Glutamatergic neuron (in vitro differentiated cells): ENCODE results near the gene GDPGP1. TPM values are rescaled to one million over a fixed set of nuclear protein-coding genes. Genes with fewer than 3 reads are reported as not detected.

ENCODE experiments used
- DNase-seq: peaks from one replicate; pipeline ENCODE4 v3.0.0; 2022
- H3K27ac Mint-ChIP-seq: one replicate; pipeline ENCODE4 v1.8.0; 2020; ENCODE audit warnings: mild to moderate bottlenecking, mixed read lengths, inconsistent platforms; ENCODE audit not compliant: unreplicated experiment
- H3K27me3 Mint-ChIP-seq: one replicate; pipeline ENCODE4 v1.8.0; 2020; ENCODE audit warnings: mild to moderate bottlenecking, moderate library complexity, mixed read lengths, inconsistent platforms; ENCODE audit not compliant: unreplicated experiment
- H3K36me3 Mint-ChIP-seq: one replicate; pipeline ENCODE4 v1.8.0; 2020; ENCODE audit warnings: mild to moderate bottlenecking, mixed read lengths, inconsistent platforms; ENCODE audit not compliant: unreplicated experiment
- H3K4me1 Mint-ChIP-seq: one replicate; pipeline ENCODE4 v1.8.0; 2020; ENCODE audit warnings: mild to moderate bottlenecking, low read depth, mixed read lengths, inconsistent platforms; ENCODE audit not compliant: unreplicated experiment
- H3K4me3 Mint-ChIP-seq: one replicate; pipeline ENCODE4 v1.8.0; 2020; ENCODE audit warnings: mild to moderate bottlenecking, mixed read lengths, inconsistent platforms; ENCODE audit not compliant: unreplicated experiment
- H3K9me3 Mint-ChIP-seq: one replicate; pipeline ENCODE4 v1.8.0; 2020; ENCODE audit warnings: mild to moderate bottlenecking, moderate library complexity, mixed read lengths, inconsistent platforms; ENCODE audit not compliant: unreplicated experiment
- total RNA-seq: library from RNA; stranded (reverse); fragmentation: NEBNext Ultra II Directional; extraction: Animal tissue kit (Norgen Biotek cat#: 25700); gene quantifications from one replicate; pipeline ENCODE4 v1.2.1, GENCODE V29; 2021; ENCODE audit not compliant: unreplicated experiment
- TF ChIP-seq, protein P1 (sequence below): fragments of 200-600 bp; sonication (generic); IDR thresholded peaks from one replicate; pipeline ENCODE4 v1.5.0; 2021; ENCODE audit not compliant: partially characterized antibody, unreplicated experiment

The GDPGP1 gene
- total RNA-seq, 1 donor from 2014 or later: 7.4 TPM

DNA sequence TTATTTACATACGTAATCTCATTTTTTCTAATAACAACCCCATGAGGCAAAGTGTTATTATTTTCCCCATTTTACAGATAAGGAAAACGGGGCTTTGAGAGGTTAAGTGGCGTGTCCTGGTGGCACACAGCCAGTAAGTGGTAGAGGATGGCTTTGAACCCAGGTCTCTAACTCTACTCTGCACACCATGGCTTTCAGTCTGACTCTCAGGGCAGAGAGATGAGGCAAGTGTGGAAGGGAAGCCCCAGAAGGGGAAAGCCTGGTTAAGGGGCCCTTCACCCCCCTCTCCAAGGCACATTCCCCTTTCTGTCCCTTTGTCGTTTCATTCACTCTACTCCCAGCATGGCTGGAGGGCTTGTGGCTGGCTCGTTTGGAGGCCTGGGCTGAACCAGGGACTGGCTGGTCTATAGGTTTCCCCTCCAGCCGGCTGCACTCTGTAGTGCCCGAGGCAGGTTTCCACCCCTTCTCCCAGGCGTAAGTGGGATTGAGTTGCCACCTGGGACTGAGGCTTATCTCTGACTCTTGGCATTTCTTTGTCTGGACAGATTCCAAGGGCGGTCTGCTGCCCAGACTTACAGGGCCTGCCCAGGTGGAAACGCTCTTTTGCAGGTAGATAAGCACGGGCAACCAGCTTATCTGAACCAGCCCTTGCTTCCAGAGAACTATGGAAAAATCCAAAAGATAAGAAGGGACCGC, 20.7 kb upstream of the GDPGP1 start:
- Mint-ChIP-seq H3K4me3 (no peak overlapping the region), H3K27me3 (peaks cover 12% of the 10 kb centered on the region), H3K27ac (no peak overlapping the region), H3K4me1 (peaks cover 4% of the 10 kb centered on the region), H3K36me3 (peaks cover 5% of the 10 kb centered on the region), H3K9me3 (peaks cover 3% of the 10 kb centered on the region)
- TF ChIP-seq, protein P1, sequence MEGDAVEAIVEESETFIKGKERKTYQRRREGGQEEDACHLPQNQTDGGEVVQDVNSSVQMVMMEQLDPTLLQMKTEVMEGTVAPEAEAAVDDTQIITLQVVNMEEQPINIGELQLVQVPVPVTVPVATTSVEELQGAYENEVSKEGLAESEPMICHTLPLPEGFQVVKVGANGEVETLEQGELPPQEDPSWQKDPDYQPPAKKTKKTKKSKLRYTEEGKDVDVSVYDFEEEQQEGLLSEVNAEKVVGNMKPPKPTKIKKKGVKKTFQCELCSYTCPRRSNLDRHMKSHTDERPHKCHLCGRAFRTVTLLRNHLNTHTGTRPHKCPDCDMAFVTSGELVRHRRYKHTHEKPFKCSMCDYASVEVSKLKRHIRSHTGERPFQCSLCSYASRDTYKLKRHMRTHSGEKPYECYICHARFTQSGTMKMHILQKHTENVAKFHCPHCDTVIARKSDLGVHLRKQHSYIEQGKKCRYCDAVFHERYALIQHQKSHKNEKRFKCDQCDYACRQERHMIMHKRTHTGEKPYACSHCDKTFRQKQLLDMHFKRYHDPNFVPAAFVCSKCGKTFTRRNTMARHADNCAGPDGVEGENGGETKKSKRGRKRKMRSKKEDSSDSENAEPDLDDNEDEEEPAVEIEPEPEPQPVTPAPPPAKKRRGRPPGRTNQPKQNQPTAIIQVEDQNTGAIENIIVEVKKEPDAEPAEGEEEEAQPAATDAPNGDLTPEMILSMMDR: no peak
- DNase-seq: no peak

DNA sequence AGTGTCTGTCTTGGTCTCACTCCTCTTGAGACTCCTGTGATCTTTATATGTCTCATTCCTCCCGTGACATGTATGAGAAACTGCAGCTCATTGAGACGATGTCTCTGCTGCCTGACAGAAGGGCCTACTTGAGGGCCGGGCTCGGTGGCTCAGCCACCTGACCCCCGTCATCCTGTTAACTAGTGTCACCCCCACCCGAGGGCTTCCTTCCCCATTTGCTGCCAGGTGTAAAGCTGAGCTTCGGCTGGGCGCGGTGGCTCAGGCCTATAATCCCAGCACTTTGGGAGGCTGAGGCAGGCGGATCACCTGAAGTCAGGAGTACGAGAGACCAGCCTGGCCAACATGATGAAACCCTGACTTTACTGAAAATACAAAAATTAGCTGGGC, 20.2 kb upstream of the GDPGP1 start:
- peaks cover 5% of the 10 kb centered on the region for H3K36me3 Mint-ChIP-seq
- H3K4me1 Mint-ChIP-seq: peaks cover 4% of the 10 kb centered on the region
- H3K4me3 Mint-ChIP-seq: no peak overlapping the region
- no peak for DNase-seq
- peaks cover 12% of the 10 kb centered on the region for H3K27me3 Mint-ChIP-seq
- H3K9me3 Mint-ChIP-seq: peaks cover 3% of the 10 kb centered on the region
- TF ChIP-seq, protein P1: no peak
- no peak overlapping the region for H3K27ac Mint-ChIP-seq

DNA sequence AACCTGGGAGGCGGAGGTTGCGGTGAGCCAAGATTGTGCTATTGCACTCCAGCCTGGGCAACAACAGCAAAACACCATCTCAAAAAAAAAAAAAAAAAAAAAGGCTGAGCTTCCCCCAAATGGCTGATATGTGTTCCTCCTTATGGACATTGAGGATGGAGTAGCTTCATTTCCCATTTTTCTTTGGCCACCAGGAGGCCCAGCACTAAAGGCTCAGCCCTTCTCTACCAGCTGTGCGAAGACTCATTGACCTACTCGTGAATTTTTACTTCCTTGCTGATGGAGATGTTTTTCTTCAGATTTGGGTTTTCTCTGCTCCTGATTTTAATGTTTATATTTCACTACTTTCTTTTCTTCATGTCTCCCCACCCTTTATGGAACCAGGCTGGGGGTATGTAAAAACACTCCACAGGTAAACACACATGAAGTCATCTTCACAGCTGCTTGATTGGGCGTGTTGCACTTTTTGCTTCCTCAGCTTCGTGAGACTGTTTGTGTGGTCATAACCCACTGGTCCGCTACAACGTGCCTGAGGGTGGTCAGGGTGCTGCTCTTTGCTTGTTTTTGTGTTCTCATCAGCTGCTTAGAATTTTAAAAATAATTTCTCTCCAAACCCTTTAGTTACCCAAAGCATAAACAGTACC, 19.3 kb upstream of the GDPGP1 start:
- H3K9me3 Mint-ChIP-seq: peaks cover 4% of the 10 kb centered on the region
- TF ChIP-seq, protein P1: peak; percentile 13
- peaks cover 5% of the 10 kb centered on the region for H3K36me3 Mint-ChIP-seq
- DNase-seq: no peak
- no peak overlapping the region for H3K4me3 Mint-ChIP-seq
- H3K27ac Mint-ChIP-seq: no peak overlapping the region
- peaks cover 9% of the 10 kb centered on the region for H3K27me3 Mint-ChIP-seq
- H3K4me1 Mint-ChIP-seq: peaks cover 7% of the 10 kb centered on the region

DNA sequence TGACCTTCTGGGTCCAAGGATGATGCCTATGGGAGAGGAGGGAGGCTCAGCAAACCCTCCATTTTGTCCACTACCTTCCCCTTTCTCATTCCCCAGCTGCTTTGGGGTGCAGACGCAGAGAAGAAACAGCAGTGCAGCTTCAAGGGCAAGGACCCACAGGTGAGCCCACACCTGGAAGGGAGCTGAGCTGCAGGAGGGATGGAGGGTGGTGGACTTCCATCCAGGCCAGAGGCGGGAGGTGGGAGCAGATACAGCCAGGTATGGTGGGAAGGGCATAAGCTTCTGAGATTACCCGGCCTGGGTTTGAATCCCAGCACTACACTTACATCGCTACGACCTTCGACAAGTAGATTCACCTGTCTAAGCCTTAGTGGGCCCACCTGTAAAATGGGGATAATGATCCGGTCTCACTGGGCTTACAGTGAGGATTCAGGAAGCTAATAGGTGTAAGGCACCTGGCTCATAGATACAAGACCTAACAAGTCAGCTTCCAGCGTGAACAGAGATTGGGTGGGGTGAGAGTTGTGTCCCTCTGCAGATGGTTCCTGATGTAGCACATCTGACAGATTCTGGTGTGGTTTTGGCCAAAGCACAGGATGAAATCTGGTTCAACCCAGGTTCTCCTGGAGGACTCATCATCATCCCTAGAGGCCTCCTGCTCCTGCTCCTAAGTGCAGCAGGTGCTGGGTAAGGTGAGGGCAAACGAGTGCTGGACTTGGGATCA, 16.2 kb upstream of the GDPGP1 start:
- H3K27me3 Mint-ChIP-seq: peaks cover 3% of the 10 kb centered on the region
- TF ChIP-seq, protein P1: no peak
- peaks cover 5% of the 10 kb centered on the region for H3K9me3 Mint-ChIP-seq
- H3K27ac Mint-ChIP-seq: no peak overlapping the region
- no peak for DNase-seq
- H3K4me1 Mint-ChIP-seq: peaks cover 11% of the 10 kb centered on the region
- H3K36me3 Mint-ChIP-seq: no peaks in the 10 kb centered on the region
- no peak overlapping the region for H3K4me3 Mint-ChIP-seq
